ENCODE results near the gene ROR1. TPM values are rescaled to one million over a fixed set of nuclear protein-coding genes. Genes with fewer than 3 reads are reported as not detected.

The ROR1 gene
- total RNA-seq, 4 donors from 2014 or later, result 10.6 to 21.7 (median 15.1) TPM

DNA sequence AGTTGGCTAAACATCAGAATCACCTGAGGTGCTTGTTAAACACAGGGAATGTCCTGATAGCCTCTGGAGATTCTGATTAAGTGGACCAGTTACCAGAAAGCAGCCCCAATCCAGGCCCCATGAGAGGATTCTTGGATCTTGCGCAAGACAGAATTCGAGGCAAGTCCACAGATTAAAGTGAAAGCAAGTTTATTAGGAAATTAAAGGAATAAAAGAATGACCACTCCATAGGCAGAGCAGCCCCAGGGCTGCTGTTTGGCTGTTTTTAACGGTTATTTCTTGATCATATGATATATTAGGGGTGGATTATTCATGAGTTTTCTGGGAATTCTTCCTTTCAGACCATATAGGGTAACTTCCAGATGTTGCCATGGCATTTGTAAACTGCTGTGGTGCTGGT lies 176.2 kb downstream of the ROR1 start:
- H3K27ac ChIP-seq, result no peak overlapping the region
- no peaks in the 10 kb centered on the region for H3K36me3 ChIP-seq
- H3K27me3 ChIP-seq, result no peaks in the 10 kb centered on the region
- TF ChIP-seq POLR2AphosphoS5 (IDR thresholded peaks at IDR 0.05) (no peak), POLR2A (IDR thresholded peaks at IDR 0.05) (no peak), EP300 (IDR thresholded peaks at IDR 0.05) (no peak)
- TF ChIP-seq, protein P1, sequence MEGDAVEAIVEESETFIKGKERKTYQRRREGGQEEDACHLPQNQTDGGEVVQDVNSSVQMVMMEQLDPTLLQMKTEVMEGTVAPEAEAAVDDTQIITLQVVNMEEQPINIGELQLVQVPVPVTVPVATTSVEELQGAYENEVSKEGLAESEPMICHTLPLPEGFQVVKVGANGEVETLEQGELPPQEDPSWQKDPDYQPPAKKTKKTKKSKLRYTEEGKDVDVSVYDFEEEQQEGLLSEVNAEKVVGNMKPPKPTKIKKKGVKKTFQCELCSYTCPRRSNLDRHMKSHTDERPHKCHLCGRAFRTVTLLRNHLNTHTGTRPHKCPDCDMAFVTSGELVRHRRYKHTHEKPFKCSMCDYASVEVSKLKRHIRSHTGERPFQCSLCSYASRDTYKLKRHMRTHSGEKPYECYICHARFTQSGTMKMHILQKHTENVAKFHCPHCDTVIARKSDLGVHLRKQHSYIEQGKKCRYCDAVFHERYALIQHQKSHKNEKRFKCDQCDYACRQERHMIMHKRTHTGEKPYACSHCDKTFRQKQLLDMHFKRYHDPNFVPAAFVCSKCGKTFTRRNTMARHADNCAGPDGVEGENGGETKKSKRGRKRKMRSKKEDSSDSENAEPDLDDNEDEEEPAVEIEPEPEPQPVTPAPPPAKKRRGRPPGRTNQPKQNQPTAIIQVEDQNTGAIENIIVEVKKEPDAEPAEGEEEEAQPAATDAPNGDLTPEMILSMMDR (IDR thresholded peaks at IDR 0.05), result no peak
- no peak for DNase-seq (ENCODE audit: low spot score in 2 of 2)
- H3K9me3 ChIP-seq, result peaks cover 11% of the 10 kb centered on the region
- WGBS, result 34% methylated on average over 3 of the region's 3 CpGs
- H3K4me3 ChIP-seq, result no peak overlapping the region
- H3K4me1 ChIP-seq, result peaks cover 12% of the 10 kb centered on the region

DNA sequence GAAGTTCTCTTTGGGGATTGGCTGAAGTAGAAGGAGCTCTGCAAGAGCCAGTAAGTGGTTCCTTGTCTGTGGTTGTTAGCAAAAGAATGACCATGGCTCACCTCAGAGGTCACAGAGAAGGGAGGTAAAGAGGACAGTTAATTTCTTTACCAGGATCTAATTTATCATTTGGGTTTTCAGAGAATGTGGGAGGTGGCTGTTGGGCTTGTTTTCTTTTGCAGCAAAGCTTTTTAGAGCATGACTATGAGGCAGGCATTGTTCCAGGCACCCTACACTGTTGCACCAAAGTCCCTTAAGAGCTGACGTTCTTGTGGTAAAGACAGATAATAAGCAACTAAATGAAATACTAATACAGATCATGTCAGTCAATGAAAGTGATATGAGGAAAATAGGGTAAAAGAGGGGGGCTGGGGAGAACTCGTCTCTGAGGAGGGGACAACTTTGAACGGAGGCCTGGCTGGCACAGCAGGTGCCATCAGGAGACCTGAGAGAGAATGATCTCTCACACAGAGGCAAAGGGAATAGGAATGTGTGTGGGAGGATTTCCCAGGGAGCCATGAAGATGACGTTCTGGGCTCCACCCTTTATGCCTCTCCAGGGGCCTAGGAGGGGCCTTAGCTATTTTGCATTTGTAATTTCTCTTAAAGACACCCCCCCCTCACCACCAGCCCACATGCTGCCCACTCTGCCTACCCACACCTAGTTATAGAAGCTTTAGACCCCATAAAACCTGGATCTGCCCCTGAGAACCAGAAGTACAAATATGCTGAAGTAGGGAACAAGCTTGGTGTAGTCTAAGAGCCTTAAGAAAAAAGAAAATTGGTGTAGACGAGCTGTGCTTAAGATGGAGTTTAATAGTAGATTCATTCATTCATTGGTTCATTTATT lies 177.5 kb downstream of the ROR1 start:
- no peaks in the 10 kb centered on the region for H3K36me3 ChIP-seq
- H3K4me3 ChIP-seq, result no peak overlapping the region
- peaks cover 12% of the 10 kb centered on the region for H3K4me1 ChIP-seq
- H3K27me3 ChIP-seq, result no peaks in the 10 kb centered on the region
- no peak for TF ChIP-seq POLR2A (IDR thresholded peaks at IDR 0.05)
- TF ChIP-seq, protein P1 (IDR thresholded peaks at IDR 0.05), result no peak
- no peak for TF ChIP-seq EP300 (IDR thresholded peaks at IDR 0.05)
- TF ChIP-seq POLR2AphosphoS5 (IDR thresholded peaks at IDR 0.05), result no peak
- no peak for DNase-seq (ENCODE audit: low spot score in 2 of 2)
- WGBS, result 73% methylated on average over 5 of the region's 5 CpGs
- H3K27ac ChIP-seq, result no peak overlapping the region
- peaks cover 11% of the 10 kb centered on the region for H3K9me3 ChIP-seq

GRCh38 chr1:63954187-63954586 lies 180.4 kb downstream of the ROR1 start:
- Histone ChIP-seq H3K27me3 (no peaks in the 10 kb centered on the region), H3K4me3 (no peak overlapping the region), H3K4me1 (no peaks in the 10 kb centered on the region), H3K36me3 (no peaks in the 10 kb centered on the region), H3K27ac (no peak overlapping the region), H3K9me3 (peaks cover 11% of the 10 kb centered on the region)
- no peak for DNase-seq (ENCODE audit: low spot score in 2 of 2)
- TF ChIP-seq, protein P1 (IDR thresholded peaks at IDR 0.05), result no peak
- no peak for TF ChIP-seq EP300 (IDR thresholded peaks at IDR 0.05)
- TF ChIP-seq POLR2AphosphoS5 (IDR thresholded peaks at IDR 0.05), result no peak
- TF ChIP-seq POLR2A (IDR thresholded peaks at IDR 0.05), result no peak
- 79% methylated on average over 1 of the region's 1 CpG for WGBS

DNA sequence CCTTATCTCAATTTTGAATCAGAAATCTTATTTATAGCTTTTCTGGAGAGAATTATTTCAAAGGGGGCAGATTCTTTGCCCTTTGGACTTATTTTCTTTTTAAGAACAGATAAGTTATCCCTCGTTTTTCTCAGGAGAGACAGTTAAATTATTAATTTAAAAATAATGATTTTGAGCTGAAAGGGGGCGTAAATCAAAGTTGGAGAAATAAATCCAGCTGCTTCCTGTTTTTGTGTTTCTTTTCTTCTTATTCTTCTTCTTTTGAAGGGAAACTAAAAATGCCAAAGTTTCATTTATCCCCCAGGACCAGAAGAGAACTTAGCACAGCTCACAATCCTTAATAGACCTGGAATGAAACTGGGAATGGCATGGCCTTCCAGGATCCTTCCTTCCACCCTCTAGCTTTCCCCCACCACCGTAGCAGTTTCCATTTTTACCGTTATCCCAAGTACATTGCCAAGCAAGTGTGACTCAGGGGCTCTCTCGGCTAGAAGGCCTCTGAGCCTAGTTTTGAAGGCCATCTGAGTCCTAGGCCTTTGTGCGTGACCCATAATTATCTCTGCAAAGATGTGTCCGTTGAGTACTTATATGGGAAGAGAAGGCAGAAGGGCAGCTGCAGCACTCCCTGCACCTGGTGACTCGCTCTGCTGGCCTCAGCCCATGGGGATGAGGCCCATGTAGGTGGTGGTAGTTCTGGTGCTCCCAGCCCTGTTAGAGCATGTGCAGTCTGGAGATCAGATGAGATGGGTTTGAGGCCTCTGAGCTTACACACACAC lies 181.7 kb downstream of the ROR1 start:
- TF ChIP-seq POLR2AphosphoS5 (IDR thresholded peaks at IDR 0.05), result no peak
- TF ChIP-seq, protein P1 (IDR thresholded peaks at IDR 0.05), result no peak
- TF ChIP-seq POLR2A (IDR thresholded peaks at IDR 0.05), result no peak
- TF ChIP-seq EP300 (IDR thresholded peaks at IDR 0.05), result no peak
- no peaks in the 10 kb centered on the region for H3K27me3 ChIP-seq
- no peak for DNase-seq (ENCODE audit: low spot score in 2 of 2)
- no peaks in the 10 kb centered on the region for H3K4me1 ChIP-seq
- H3K9me3 ChIP-seq, result peaks cover 11% of the 10 kb centered on the region
- H3K4me3 ChIP-seq, result no peak overlapping the region
- no peaks in the 10 kb centered on the region for H3K36me3 ChIP-seq
- no peak overlapping the region for H3K27ac ChIP-seq
- WGBS, result 74% methylated on average over 7 of the region's 8 CpGs

- Histone ChIP-seq H3K36me3 (no peaks in the 10 kb centered on the region), H3K9me3 (peaks cover 11% of the 10 kb centered on the region), H3K27ac (no peak overlapping the region), H3K4me3 (no peak overlapping the region), H3K27me3 (no peaks in the 10 kb centered on the region), H3K4me1 (no peaks in the 10 kb centered on the region)
- TF ChIP-seq EP300 (IDR thresholded peaks at IDR 0.05) (no peak), POLR2AphosphoS5 (IDR thresholded peaks at IDR 0.05) (no peak), POLR2A (IDR thresholded peaks at IDR 0.05) (no peak)
- TF ChIP-seq, protein P1 (IDR thresholded peaks at IDR 0.05), result no peak
- no peak for DNase-seq (ENCODE audit: low spot score in 2 of 2)
- WGBS, result 92% methylated on average over 2 of the region's 2 CpGs
Observed at GRCh38 chr1:63958556-63958955, 184.7 kb downstream of the ROR1 start.

Data from suprapubic skin (tissue), 4 donors.